Immature natural killer cell (primary cell): ENCODE data around the gene PNMA5. TPM values are rescaled to one million over a fixed set of nuclear protein-coding genes. Genes with fewer than 3 reads are reported as not detected.
"Not testable (repeated sequence)": the region's sequence is repeated elsewhere in the genome, so short reads cannot be mapped to it uniquely, and the experiment has no call there.

ENCODE experiments used
- DNase-seq, 3 donors: peaks; one replicate each; pipeline ENCODE4 v3.0.0; 2022; ENCODE audit warnings: mixed read lengths in 1 of 3
- H3K27ac Mint-ChIP-seq, 6 donors: one replicate each; pipeline ENCODE4 v1.8.0; 2020; ENCODE audit warnings: mixed read lengths in 6 of 6, mild to moderate bottlenecking in 5 of 6, inconsistent platforms in 4 of 6, moderate library complexity in 3 of 6
- H3K27me3 Mint-ChIP-seq, 3 donors: one replicate each; pipeline ENCODE4 v1.8.0; 2020 to 2021; ENCODE audit warnings: low read depth in 3 of 3, mild to moderate bottlenecking in 3 of 3, mixed read lengths in 3 of 3, moderate library complexity in 3 of 3, inconsistent platforms in 1 of 3
- H3K36me3 Mint-ChIP-seq, 3 donors: one replicate each; pipeline ENCODE4 v1.8.0; 2020; ENCODE audit warnings: mixed read lengths in 3 of 3, inconsistent platforms in 2 of 3, mild to moderate bottlenecking in 2 of 3
- H3K4me1 Mint-ChIP-seq, 2 donors: one replicate each; pipeline ENCODE4 v1.8.0; 2020; ENCODE audit warnings: inconsistent platforms in 2 of 2, mild to moderate bottlenecking in 2 of 2, mixed read lengths in 2 of 2, moderate library complexity in 1 of 2
- H3K4me3 Mint-ChIP-seq, 5 donors: one replicate each; pipeline ENCODE4 v1.8.0; 2020; ENCODE audit warnings: mild to moderate bottlenecking in 5 of 5, mixed read lengths in 5 of 5, inconsistent platforms in 3 of 5, moderate library complexity in 3 of 5
- H3K9me3 Mint-ChIP-seq, 6 donors: one replicate each; pipeline ENCODE4 v1.8.0; 2020; ENCODE audit warnings: mild to moderate bottlenecking in 6 of 6, mixed read lengths in 6 of 6, inconsistent platforms in 4 of 6, moderate library complexity in 3 of 6
- polyA plus RNA-seq, 3 donors: library from polyadenylated mRNA; unstranded; fragments of 300-500 nt; fragmentation: Illumina TruSeq; gene quantifications; one replicate each; pipeline ENCODE4 v1.2.3, GENCODE V29; 2021

PNMA5 gene
- polyA plus RNA-seq, 3 donors from 2014 or later: not detected

DNA sequence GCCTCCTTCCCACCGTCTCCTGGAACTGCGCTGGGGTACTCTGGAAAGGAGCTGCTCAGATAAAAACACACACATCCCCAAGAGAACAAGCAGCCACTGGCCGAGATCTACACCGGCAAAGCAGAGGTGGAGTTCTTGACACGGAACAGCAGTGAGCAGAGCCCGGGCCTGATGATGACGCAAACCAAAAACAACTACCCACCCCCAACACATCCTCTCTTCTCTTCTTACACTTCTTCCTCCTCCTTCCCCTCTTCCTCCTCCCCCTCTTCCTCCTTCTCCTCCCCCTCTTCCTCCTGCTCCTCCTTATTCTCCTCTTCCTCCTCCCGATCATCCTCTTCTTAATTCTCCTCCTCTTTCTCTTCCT, 4.6 kb downstream of the PNMA5 start:
- no peak overlapping the region for H3K4me3 Mint-ChIP-seq
- no peak for DNase-seq
- no peaks in the 10 kb centered on the region for H3K36me3 Mint-ChIP-seq
- H3K27me3 Mint-ChIP-seq: peaks cover 0 to 6% (median 4%) of the 10 kb centered on the region in 3 donors
- H3K27ac Mint-ChIP-seq: no peak overlapping the region
- H3K4me1 Mint-ChIP-seq: no peaks in the 10 kb centered on the region
- H3K9me3 Mint-ChIP-seq: no peaks in the 10 kb centered on the region

DNA sequence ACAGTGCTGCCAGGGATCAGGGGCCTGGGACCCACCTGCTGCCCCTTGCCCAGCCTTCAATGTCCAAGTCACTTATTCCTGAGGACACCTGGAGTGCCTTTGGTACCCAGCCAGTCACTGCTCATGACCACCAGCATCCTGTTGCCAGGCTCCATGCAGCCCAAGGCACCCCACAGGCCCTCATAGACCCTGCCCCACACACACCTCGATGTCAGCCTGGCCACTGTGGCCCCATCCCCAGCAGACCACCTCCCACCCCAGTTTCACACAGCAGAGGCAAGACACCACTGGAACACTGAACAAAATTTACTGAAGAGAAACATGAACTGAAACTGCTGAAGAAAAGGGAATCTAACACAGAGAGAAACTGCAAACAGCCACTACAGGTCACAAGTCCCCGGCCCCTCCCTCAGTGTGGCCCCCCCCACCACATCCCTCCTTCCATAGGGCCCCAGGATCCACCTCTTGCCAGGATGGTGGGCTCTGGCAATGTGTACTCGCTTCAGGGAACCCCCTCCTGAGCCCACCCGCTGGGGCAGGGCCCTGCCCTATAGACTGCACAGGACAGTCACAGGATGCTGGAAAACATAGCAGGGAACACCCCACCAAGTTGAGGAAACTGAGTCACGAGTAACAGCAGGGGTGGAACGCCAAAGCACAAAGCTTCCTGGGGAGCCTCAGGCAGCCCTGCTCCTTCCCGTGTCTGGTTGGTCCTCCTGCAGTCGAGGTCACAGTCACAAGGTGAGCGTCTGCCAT, 5.2 kb downstream of the PNMA5 start:
- H3K4me3 Mint-ChIP-seq: no peak overlapping the region
- no peaks in the 10 kb centered on the region for H3K4me1 Mint-ChIP-seq
- H3K36me3 Mint-ChIP-seq: no peaks in the 10 kb centered on the region
- no peak for DNase-seq
- no peaks in the 10 kb centered on the region for H3K9me3 Mint-ChIP-seq
- no peak overlapping the region for H3K27ac Mint-ChIP-seq
- H3K27me3 Mint-ChIP-seq: peaks cover 0 to 6% (median 4%) of the 10 kb centered on the region in 3 donors

DNA sequence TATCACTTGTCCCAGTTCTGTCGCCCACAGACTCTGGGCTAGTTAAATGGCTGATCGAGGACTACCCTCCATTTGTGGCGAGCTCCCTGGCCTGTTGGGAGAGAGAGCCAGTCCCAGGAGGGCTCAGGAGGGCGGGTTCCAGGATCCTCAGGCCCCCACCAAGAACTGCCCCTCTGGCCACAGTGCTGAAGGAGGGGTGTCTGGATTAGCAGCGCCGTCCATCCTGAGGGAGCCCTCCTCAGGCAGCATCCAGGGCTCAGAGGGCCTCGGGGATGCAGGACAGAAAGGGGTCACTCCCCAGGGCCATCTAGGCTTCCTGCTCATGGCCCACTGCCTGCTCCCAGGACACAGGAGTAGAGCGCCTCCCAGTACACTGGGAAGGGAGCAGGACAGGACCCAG, 6.1 kb downstream of the PNMA5 start:
- DNase-seq: no peak
- Mint-ChIP-seq H3K4me1 (no peaks in the 10 kb centered on the region), H3K27ac (no peak overlapping the region), H3K36me3 (no peaks in the 10 kb centered on the region), H3K4me3 (no peak overlapping the region), H3K27me3 (peaks cover 0 to 6% (median 4%) of the 10 kb centered on the region in 3 donors), H3K9me3 (no peaks in the 10 kb centered on the region)

DNA sequence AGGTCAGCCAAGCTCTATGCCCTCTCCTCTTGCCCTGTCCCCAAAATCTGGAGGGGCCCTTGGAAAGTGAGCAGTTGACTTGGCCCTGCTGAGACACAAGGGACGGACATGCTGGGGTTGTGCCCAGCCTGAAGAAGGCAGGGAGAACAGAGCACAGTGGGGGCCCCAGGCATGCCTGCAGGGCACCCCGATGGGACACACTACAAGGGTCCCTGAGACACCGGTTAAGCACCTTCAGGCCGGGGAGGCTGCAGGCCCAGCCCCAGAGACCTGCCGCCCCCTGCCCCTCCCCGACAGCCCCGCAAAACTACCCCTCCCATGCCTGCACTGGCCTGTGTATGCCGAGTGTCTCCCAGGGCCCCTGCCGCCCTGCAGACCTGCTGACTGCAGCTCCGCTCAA, 6.8 kb downstream of the PNMA5 start:
- not testable (repeated sequence) for H3K9me3 Mint-ChIP-seq, H3K4me3 Mint-ChIP-seq, H3K36me3 Mint-ChIP-seq, H3K4me1 Mint-ChIP-seq, H3K27me3 Mint-ChIP-seq, H3K27ac Mint-ChIP-seq, DNase-seq

DNA sequence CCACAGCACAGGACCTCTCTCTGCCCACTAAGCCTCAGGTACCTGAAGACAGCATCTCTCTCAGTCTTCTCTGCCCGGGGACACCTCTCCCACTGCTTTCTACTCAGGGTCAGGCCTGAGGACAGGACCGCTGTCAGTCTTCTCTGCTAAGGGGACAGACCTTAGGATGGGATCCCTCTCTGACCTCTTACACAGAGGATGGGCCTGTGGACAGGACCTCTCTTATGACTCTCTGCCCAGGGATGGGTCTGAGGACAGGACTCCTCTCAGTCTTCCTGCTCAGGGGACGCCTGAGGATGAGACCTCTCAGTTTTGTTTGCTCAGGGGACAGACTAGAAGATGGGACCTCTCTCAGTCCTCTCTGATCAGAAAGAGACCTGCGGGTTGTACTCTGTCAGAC, 8.5 kb downstream of the PNMA5 start:
- H3K4me1 Mint-ChIP-seq, H3K9me3 Mint-ChIP-seq, DNase-seq, H3K27me3 Mint-ChIP-seq, H3K27ac Mint-ChIP-seq, H3K36me3 Mint-ChIP-seq, H3K4me3 Mint-ChIP-seq: not testable (repeated sequence)

DNA sequence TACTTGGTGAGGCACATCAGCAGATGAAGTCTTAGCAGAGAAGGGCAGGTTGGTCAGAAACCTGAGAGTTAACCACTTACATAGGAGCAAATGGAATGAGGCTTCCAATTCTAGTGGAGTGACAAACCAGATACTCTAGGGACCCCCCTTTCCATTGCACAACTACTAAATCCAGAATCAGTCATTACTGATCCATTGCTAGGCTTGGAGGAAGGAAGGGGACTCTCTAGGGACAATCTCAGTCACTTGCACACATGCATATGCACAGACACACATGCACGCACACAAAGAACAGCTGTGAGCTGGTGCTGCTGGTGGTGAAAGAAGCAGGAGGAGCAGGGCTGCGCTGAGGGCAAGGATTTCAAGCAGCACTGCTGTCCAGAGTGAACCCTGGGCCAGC, 25.7 kb downstream of the PNMA5 start:
- peaks cover 0 to 4% (median 0%) of the 10 kb centered on the region in 3 donors for H3K36me3 Mint-ChIP-seq
- H3K4me1 Mint-ChIP-seq: no peaks in the 10 kb centered on the region
- no peak for DNase-seq
- H3K27me3 Mint-ChIP-seq: peaks cover 0 to 3% (median 0%) of the 10 kb centered on the region in 3 donors
- H3K9me3 Mint-ChIP-seq: no peaks in the 10 kb centered on the region
- no peak overlapping the region for H3K27ac Mint-ChIP-seq
- H3K4me3 Mint-ChIP-seq: no peak overlapping the region

DNA sequence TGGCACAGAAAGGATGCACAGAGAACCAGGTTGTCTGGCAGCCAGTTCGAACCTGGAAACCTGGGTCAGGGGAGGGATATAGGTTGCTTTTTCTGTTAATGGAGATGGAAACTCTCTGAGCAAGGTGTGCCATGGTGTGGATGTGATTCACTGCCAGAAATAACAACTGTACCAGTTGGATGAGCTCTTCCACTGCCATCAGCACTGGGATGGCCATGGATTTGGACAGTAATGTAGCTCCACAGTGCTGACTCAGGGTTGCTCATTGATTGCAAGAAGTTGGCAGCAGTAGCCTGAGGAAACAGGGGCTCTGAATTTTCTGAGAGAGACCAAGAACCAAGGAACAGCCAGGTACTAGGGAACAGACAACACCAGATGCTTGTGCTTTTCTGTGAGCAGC, 33.8 kb downstream of the PNMA5 start:
- no peak overlapping the region for H3K27ac Mint-ChIP-seq
- no peak overlapping the region for H3K4me3 Mint-ChIP-seq
- DNase-seq: no peak
- no peaks in the 10 kb centered on the region for H3K9me3 Mint-ChIP-seq
- H3K4me1 Mint-ChIP-seq: peaks cover 5 to 7% of the 10 kb centered on the region in 2 donors
- H3K27me3 Mint-ChIP-seq: peaks cover 5 to 10% (median 8%) of the 10 kb centered on the region in 3 donors
- H3K36me3 Mint-ChIP-seq: no peaks in the 10 kb centered on the region

DNA sequence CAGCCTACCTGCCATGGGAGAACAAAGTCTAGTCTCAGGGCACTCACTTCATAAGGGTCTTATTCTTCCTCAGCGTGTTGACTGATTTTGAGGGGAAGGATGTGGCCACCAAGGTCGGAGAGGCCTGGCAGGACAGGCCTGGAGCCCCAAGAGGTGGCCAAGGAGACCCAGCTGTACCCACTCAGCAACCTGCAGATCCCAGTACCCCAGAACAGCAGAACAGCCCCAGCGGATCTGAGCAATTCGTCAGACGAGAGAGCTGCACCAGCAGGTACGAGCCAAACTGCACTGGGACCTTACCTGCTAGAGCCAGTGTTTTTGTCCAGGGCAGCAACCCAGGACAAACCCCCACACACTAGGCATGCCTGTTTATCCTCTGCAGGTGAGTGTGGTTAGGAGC, 34.3 kb downstream of the PNMA5 start:
- peaks cover 5 to 10% (median 8%) of the 10 kb centered on the region in 3 donors for H3K27me3 Mint-ChIP-seq
- no peaks in the 10 kb centered on the region for H3K36me3 Mint-ChIP-seq
- H3K4me1 Mint-ChIP-seq: peaks cover 5 to 7% of the 10 kb centered on the region in 2 donors
- no peak for DNase-seq
- H3K9me3 Mint-ChIP-seq: no peaks in the 10 kb centered on the region
- no peak overlapping the region for H3K27ac Mint-ChIP-seq
- H3K4me3 Mint-ChIP-seq: no peak overlapping the region

DNA sequence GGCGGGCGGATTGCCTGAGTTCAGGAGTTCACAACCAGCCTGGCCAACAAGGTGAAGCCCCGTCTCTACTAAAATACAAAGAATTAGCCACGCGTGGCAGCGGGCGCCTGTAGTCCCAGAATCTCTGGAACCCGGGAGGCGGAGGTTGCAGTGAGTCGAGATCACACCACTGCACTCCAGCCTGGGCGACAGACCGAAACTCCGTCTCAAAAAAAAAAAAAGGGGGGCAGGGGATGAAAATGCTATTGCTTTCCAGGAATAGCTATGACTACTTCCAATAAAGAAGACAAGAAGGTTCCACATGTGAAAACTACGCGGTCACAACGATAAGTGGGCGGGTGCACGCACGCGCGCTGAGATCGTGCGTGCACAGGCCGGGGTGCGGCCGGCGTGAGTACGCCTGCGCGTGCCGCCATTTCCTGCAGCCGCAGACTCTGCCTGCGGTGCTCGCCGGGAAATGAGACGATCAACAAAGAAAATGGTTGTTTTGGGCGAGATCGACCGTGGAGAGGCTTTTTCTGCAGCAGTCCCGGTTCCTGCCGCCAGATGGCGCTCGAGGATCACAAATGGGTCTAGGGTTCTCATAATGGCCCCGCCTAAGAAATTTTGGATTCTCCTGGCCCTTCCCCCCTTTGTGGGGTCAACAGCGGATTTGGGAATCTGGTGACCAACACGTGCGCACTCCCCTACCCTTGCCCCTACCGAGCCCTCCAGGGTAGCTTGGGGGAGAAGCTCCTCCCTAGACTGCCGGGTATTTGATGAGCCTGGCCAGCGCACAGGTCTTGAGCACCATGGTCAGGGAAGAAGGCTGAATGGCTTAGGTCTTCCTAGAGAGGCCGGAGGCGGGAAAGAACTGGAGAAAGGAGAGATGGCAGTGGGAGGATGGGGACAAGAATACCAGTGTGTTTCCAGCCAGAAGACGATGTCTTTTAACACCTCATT, 35.1 kb downstream of the PNMA5 start:
- H3K36me3 Mint-ChIP-seq: no peaks in the 10 kb centered on the region
- peaks cover 5 to 10% (median 8%) of the 10 kb centered on the region in 3 donors for H3K27me3 Mint-ChIP-seq
- H3K27ac Mint-ChIP-seq: peak overlapping the region; percentile 40 to 94 (median 84)
- H3K4me3 Mint-ChIP-seq: peak overlapping the region; percentile 78 to 86 (median 82)
- H3K4me1 Mint-ChIP-seq: peaks cover 5 to 7% of the 10 kb centered on the region in 2 donors
- H3K9me3 Mint-ChIP-seq: no peaks in the 10 kb centered on the region
- peak; percentile 87 to 91 (median 89) for DNase-seq

DNA sequence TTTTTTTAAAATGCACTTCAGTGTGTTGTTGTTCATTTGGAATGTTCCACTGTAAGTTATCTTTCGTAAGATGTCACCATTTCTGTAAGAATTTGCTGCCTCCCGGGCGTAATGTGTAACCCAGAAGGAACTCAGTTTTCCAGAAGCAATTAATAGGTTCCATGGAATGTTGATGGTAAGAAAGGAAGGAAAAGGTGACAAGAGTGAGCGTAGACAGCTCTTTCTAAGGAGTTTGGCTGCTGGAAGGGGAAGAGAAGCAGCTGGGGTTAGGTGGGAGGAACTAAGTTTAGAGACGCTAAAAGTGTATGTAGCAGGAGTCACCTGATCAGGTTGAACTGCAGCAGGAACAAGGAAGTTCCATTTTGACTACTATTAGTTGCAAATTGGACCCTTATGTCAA, 35.9 kb downstream of the PNMA5 start:
- DNase-seq: no peak
- peaks cover 5 to 7% of the 10 kb centered on the region in 2 donors for H3K4me1 Mint-ChIP-seq
- peak overlapping the region; percentile 62 to 86 (median 82) for H3K4me3 Mint-ChIP-seq
- peaks cover 5 to 10% (median 8%) of the 10 kb centered on the region in 3 donors for H3K27me3 Mint-ChIP-seq
- H3K9me3 Mint-ChIP-seq: no peaks in the 10 kb centered on the region
- H3K27ac Mint-ChIP-seq: peak overlapping the region in 5 of 6 donors; percentile 79 to 94 (median 86)
- H3K36me3 Mint-ChIP-seq: no peaks in the 10 kb centered on the region

DNA sequence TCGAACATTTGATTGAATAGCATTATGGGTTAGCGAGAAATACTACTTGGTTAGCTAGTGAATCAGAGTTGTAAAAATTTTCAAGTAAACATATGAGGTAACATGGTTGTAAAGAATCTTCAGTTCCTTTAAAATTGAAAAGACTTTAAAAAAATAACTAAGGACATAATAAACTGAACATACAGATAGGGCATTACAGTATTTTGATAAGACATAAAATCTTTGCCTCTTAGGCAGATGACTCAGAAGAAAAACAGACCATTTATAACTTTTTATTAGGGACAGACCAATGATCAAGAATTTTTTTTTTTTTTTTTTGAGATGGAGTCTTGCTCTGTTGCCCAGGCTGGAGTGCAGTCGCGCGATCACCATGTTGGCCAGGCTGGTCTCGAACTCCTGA, 43.1 kb downstream of the PNMA5 start:
- no peaks in the 10 kb centered on the region for H3K4me1 Mint-ChIP-seq
- peaks cover under 1 to 6% (median 3%) of the 10 kb centered on the region in 3 donors for H3K27me3 Mint-ChIP-seq
- H3K27ac Mint-ChIP-seq: no peak overlapping the region
- peaks cover 4 to 12% (median 6%) of the 10 kb centered on the region in 3 donors for H3K36me3 Mint-ChIP-seq
- no peak for DNase-seq
- no peak overlapping the region for H3K4me3 Mint-ChIP-seq
- no peaks in the 10 kb centered on the region for H3K9me3 Mint-ChIP-seq

DNA sequence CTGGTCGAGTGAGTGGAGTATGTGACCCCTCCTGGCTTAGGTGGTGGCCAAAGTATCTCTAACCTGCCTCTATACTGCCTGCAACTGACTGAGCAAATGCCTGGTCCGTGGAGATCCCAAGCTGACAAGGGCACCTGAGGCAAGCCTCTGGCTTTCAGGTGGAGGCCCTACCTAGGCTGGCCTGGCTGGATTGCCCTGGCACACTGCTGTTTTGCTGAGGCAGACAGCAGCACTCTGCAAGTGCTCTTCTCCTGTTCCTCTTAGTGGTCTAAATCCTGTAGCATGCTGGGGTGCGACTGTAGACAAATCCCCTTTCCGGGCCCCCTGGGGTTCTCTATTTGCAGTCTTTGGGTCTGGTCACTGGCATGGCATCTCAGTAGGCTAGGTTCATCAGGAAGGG, 44.8 kb downstream of the PNMA5 start:
- no peaks in the 10 kb centered on the region for H3K9me3 Mint-ChIP-seq
- peaks cover 2 to 6% (median 4%) of the 10 kb centered on the region in 3 donors for H3K27me3 Mint-ChIP-seq
- DNase-seq: no peak
- no peak overlapping the region for H3K27ac Mint-ChIP-seq
- no peaks in the 10 kb centered on the region for H3K4me1 Mint-ChIP-seq
- H3K36me3 Mint-ChIP-seq: peaks cover 4 to 12% (median 10%) of the 10 kb centered on the region in 3 donors
- H3K4me3 Mint-ChIP-seq: no peak overlapping the region

DNA sequence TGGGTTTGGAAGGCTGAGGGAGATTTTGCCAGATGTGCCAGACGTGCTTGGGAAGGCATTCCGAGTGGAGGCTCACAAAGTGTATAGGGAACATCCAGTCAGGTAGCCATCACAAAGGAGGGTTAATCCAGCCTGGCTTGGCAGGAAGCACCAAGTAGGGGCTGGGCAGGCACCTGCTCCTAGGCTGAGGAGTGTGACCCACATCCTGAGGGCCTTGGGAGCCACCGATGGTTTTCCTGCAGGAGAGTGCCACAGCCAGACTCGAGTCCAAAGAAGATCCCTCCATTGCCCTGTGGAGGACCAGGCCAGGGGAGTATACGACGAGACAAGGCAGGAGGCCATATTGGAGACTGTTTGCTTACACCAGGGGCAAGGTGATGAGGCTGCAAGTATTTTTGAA, 47.2 kb downstream of the PNMA5 start:
- no peak for DNase-seq
- no peak overlapping the region for H3K4me3 Mint-ChIP-seq
- no peaks in the 10 kb centered on the region for H3K9me3 Mint-ChIP-seq
- peaks cover 0 to 10% (median 9%) of the 10 kb centered on the region in 3 donors for H3K36me3 Mint-ChIP-seq
- no peak overlapping the region for H3K27ac Mint-ChIP-seq
- peaks cover 0 to 3% of the 10 kb centered on the region in 2 donors for H3K4me1 Mint-ChIP-seq
- peaks cover 2 to 3% (median 2%) of the 10 kb centered on the region in 3 donors for H3K27me3 Mint-ChIP-seq
